Suppressor macrophage treated with lipopolysaccharide for 4 hours (primary cell): ENCODE measurements around the gene PTTG2.
"Not testable (repeated sequence)": the region's sequence is repeated elsewhere in the genome, so short reads cannot be mapped to it uniquely, and the experiment has no call there.

ENCODE experiments used
- DNase-seq: peaks from one replicate; pipeline ENCODE4 v3.0.0-alpha.2; 2020

Gene PTTG2

GRCh38 chr4:37958932-37959331 lies 1.3 kb upstream of the PTTG2 start:
- no peak for DNase-seq

GRCh38 chr4:37960679-37961450 lies 667 bp downstream of the PTTG2 start:
- no peak for DNase-seq

GRCh38 chr4:37964734-37965457 lies 4.7 kb downstream of the PTTG2 start:
- DNase-seq: no peak

- DNase-seq: no peak
Measured at GRCh38 chr4:37966044-37966443, 5.8 kb downstream of the PTTG2 start.

GRCh38 chr4:37967736-37968135 lies 7.5 kb downstream of the PTTG2 start:
- DNase-seq: no peak

GRCh38 chr4:37968747-37969146 lies 8.5 kb downstream of the PTTG2 start:
- DNase-seq: no peak

- DNase-seq: peak; percentile 74
Measured at GRCh38 chr4:37970702-37971101, 10.5 kb downstream of the PTTG2 start.

GRCh38 chr4:37971202-37971601 lies 11.0 kb downstream of the PTTG2 start:
- DNase-seq: no peak

- no peak for DNase-seq
Measured at GRCh38 chr4:37973441-37973840, 13.2 kb downstream of the PTTG2 start.

GRCh38 chr4:37975321-37975822 lies 15.2 kb downstream of the PTTG2 start:
- DNase-seq: not testable (repeated sequence)

- no peak for DNase-seq
Measured at GRCh38 chr4:37976507-37976906, 16.3 kb downstream of the PTTG2 start.

GRCh38 chr4:37976991-37977470 lies 16.8 kb downstream of the PTTG2 start:
- DNase-seq: peak; percentile 87

- peak; percentile 87 for DNase-seq
Measured at GRCh38 chr4:37977471-37978247, 17.5 kb downstream of the PTTG2 start.

- peak; percentile 43 for DNase-seq
Measured at GRCh38 chr4:37978248-37978924, 18.2 kb downstream of the PTTG2 start.

GRCh38 chr4:37980246-37980645 lies 20.0 kb downstream of the PTTG2 start:
- DNase-seq: no peak

- DNase-seq: no peak
Measured at GRCh38 chr4:37981425-37981824, 21.2 kb downstream of the PTTG2 start.

GRCh38 chr4:37981844-37982720 lies 21.9 kb downstream of the PTTG2 start:
- DNase-seq: no peak

GRCh38 chr4:37982736-37983135 lies 22.5 kb downstream of the PTTG2 start:
- no peak for DNase-seq

GRCh38 chr4:37983951-37984350 lies 23.8 kb downstream of the PTTG2 start:
- DNase-seq: no peak

- no peak for DNase-seq
Measured at GRCh38 chr4:37985730-37986275, 25.6 kb downstream of the PTTG2 start.

- DNase-seq: no peak
Measured at GRCh38 chr4:37988670-37989069, 28.5 kb downstream of the PTTG2 start.
